IMR-90 (cell line): ENCODE measurements around the gene ZNF844. TPM values are rescaled to one million over a fixed set of nuclear protein-coding genes. Genes with fewer than 3 reads are reported as not detected.

Source experiments
- ATAC-seq: fragments of 200-7000 bp; cut with Tn5 transposase; 2 replicates; pipeline ENCODE4 v1.9.1; 2020; ENCODE audit warnings: low read depth, mild to moderate bottlenecking, moderate library complexity
- BruUV-seq: library from RNA; stranded (reverse); fragments of 400-500 nt; replicated peaks from 2 replicates; lab custom pipeline; 2021; lab: Mats Ljungman, UMichigan
- CTCF ChIA-PET: fragments of 300-600 bp; formaldehyde crosslinking; extraction: SDS; loops from one replicate; lab custom pipeline; 2021; ENCODE audit warnings: antibody characterized with exemption; lab: Yijun Ruan, JAX
- POLR2A ChIA-PET: fragments of 300-600 bp; sonication (Branson Sonifier 250); formaldehyde crosslinking; loops from one replicate; lab custom pipeline; 2022; ENCODE audit warnings: antibody characterized with exemption; ENCODE audit not compliant: unreplicated experiment; lab: Charles Lee
- DNase-seq: peaks from one replicate; pipeline ENCODE4 v3.0.0; 2013
- H2AFZ ChIP-seq: replicated peaks from 2 replicates; pipeline ENCODE3; 2013; ENCODE audit warnings: low read length, mild to moderate bottlenecking; ENCODE audit not compliant: poor library complexity
- H2AK5ac ChIP-seq: 2 replicates; pipeline ENCODE4 v1.6.1; 2013; ENCODE audit warnings: low read depth, low read length, inconsistent platforms
- H2AK9ac ChIP-seq: replicated peaks from 2 replicates; pipeline ENCODE3; 2013; ENCODE audit warnings: mild to moderate bottlenecking, low read depth, low read length, moderate library complexity; ENCODE audit not compliant: poor library complexity
- H2BK120ac ChIP-seq: 2 replicates; pipeline ENCODE4 v1.6.1; 2013; ENCODE audit warnings: low read depth, low read length, inconsistent platforms
- H2BK15ac ChIP-seq: 3 replicates; pipeline ENCODE4 v1.6.1; 2013; ENCODE audit warnings: low read depth, low read length, inconsistent platforms
- H2BK20ac ChIP-seq: 2 replicates; pipeline ENCODE4 v1.6.1; 2013; ENCODE audit warnings: low read depth, mild to moderate bottlenecking, inconsistent platforms, low read length, moderate library complexity
- H2BK5ac ChIP-seq: 2 replicates; pipeline ENCODE4 v1.6.1; 2013; ENCODE audit warnings: mild to moderate bottlenecking, low read depth, low read length, inconsistent platforms; ENCODE audit not compliant: poor library complexity, severe bottlenecking
- H3K14ac ChIP-seq: replicated peaks from 2 replicates; pipeline ENCODE4 v1.6.1; 2013; ENCODE audit warnings: low read depth, low read length, inconsistent platforms
- H3K18ac ChIP-seq: 2 replicates; pipeline ENCODE4 v1.6.1; 2013; ENCODE audit warnings: low read depth, low read length, control low read depth
- H3K23ac ChIP-seq: 2 replicates; pipeline ENCODE4 v1.6.1; 2013; ENCODE audit warnings: low read depth, low read length, inconsistent platforms
- H3K27ac ChIP-seq: 2 replicates; pipeline ENCODE4 v1.5.1; 2013; ENCODE audit warnings: mild to moderate bottlenecking, control low read depth, low read length; ENCODE audit not compliant: insufficient read depth
- H3K27me3 ChIP-seq: 2 replicates; pipeline ENCODE4 v1.6.1; 2013; ENCODE audit warnings: low read length; ENCODE audit not compliant: control insufficient read depth, insufficient read depth
- H3K36me3 ChIP-seq: 2 replicates; pipeline ENCODE4 v1.6.1; 2013; ENCODE audit warnings: low read length, mixed read lengths; ENCODE audit not compliant: control insufficient read depth, insufficient read depth
- H3K4ac ChIP-seq: 2 replicates; pipeline ENCODE4 v1.6.1; 2013; ENCODE audit warnings: low read depth, low read length, inconsistent platforms
- H3K4me1 ChIP-seq: 2 replicates; pipeline ENCODE4 v1.6.1; 2013; ENCODE audit warnings: low read length, mixed read lengths; ENCODE audit not compliant: control insufficient read depth, insufficient read depth
- H3K4me2 ChIP-seq: 2 replicates; pipeline ENCODE4 v1.6.1; 2013; ENCODE audit warnings: low read depth, mild to moderate bottlenecking, control low read depth, low read length, moderate library complexity
- H3K4me3 ChIP-seq: 2 replicates; pipeline ENCODE4 v1.5.1; 2013; ENCODE audit warnings: low read depth, mild to moderate bottlenecking, control low read depth, low read length, moderate library complexity; ENCODE audit not compliant: insufficient read depth
- H3K56ac ChIP-seq: 2 replicates; pipeline ENCODE4 v1.6.1; 2013; ENCODE audit warnings: low read length, inconsistent platforms; ENCODE audit not compliant: insufficient read depth; ENCODE audit errors: extremely low read depth
- H3K79me1 ChIP-seq, 2 experiments: 2 replicates each; pipeline ENCODE4 v1.6.1; 2013; ENCODE audit warnings: low read length in 2 of 2, inconsistent platforms in 1 of 2, low read depth in 1 of 2
- H3K9ac ChIP-seq: 2 replicates; pipeline ENCODE4 v1.6.1; 2013; ENCODE audit warnings: low read depth, low read length, control low read depth
- H3K9me1 ChIP-seq: 2 replicates; pipeline ENCODE4 v1.6.1; 2013; ENCODE audit warnings: low read length, inconsistent platforms; ENCODE audit not compliant: insufficient read depth
- H3K9me3 ChIP-seq: 2 replicates; pipeline ENCODE4 v1.6.1; 2013; ENCODE audit warnings: low read length; ENCODE audit not compliant: control insufficient read depth, insufficient read depth
- H4K20me1 ChIP-seq: 2 replicates; pipeline ENCODE4 v1.6.1; 2013; ENCODE audit warnings: low read length, inconsistent platforms; ENCODE audit not compliant: insufficient read depth
- H4K5ac ChIP-seq: 2 replicates; pipeline ENCODE4 v1.6.1; 2013; ENCODE audit warnings: mild to moderate bottlenecking, low read depth, low read length, control low read depth
- H4K8ac ChIP-seq, 2 experiments: 2 replicates each; pipeline ENCODE4 v1.6.1; 2013; ENCODE audit warnings: low read depth in 2 of 2, low read length in 2 of 2, control low read depth in 1 of 2, inconsistent platforms in 1 of 2
- H4K91ac ChIP-seq: 2 replicates; pipeline ENCODE4 v1.6.1; 2013; ENCODE audit warnings: low read depth, low read length, inconsistent platforms; ENCODE audit not compliant: insufficient read depth
- BHLHE40 ChIP-seq: fragments of 150-350 bp; IDR thresholded peaks from 2 replicates; pipeline ENCODE4 v1.6.1; 2016; ENCODE audit warnings: mild to moderate bottlenecking, low read depth, low read length
- CEBPB ChIP-seq: IDR thresholded peaks from 2 replicates; pipeline ENCODE4 v1.6.1; 2012; ENCODE audit warnings: low read depth, low read length, improper control_type of control experiment
- FOS ChIP-seq: fragments of 150-350 bp; IDR thresholded peaks from 2 replicates; pipeline ENCODE4 v1.6.1; 2016; ENCODE audit warnings: low read depth, low read length
- MAFK ChIP-seq: IDR thresholded peaks from 2 replicates; pipeline ENCODE4 v1.6.1; 2012; ENCODE audit warnings: low read depth, low read length, improper control_type of control experiment
- MXI1 ChIP-seq: IDR thresholded peaks from 2 replicates; pipeline ENCODE4 v1.6.1; 2012; ENCODE audit warnings: low read depth, mild to moderate bottlenecking, low read length, moderate library complexity, borderline replicate concordance
- POLR2A ChIP-seq: IDR thresholded peaks from 2 replicates; pipeline ENCODE4 v1.6.1; 2012; ENCODE audit warnings: mild to moderate bottlenecking, low read depth, low read length
- RAD21 ChIP-seq: IDR thresholded peaks from 2 replicates; pipeline ENCODE4 v1.6.1; 2012; ENCODE audit warnings: low read length, improper control_type of control experiment
- RCOR1 ChIP-seq: IDR thresholded peaks from 2 replicates; pipeline ENCODE4 v1.6.1; 2012; ENCODE audit warnings: mild to moderate bottlenecking, low read length, improper control_type of control experiment; ENCODE audit not compliant: insufficient replicate concordance
- SMC3 ChIP-seq: fragments of 150-350 bp; IDR thresholded peaks from 2 replicates; pipeline ENCODE4 v1.6.1; 2016; ENCODE audit warnings: low read depth, mild to moderate bottlenecking, antibody characterized with exemption, low read length, moderate library complexity
- WGBS, 2 experiments: methylation state at CpG; one replicate each; pipeline versions ENCODE4 v1.1.5 to v1.1.7; 2013; ENCODE audit warnings: missing lambda C conversion rate in 2 of 2; ENCODE audit not compliant: insufficient read length in 1 of 2; ENCODE audit errors: extremely low coverage in 2 of 2; 5-methylcytosine and 5-hydroxymethylcytosine counted together
- dilution Hi-C: fragments of 300-500 bp; cut with HindIII; formaldehyde crosslinking; loops from one replicate; pipeline ENCODE4 v1.14.3; 2018; ENCODE audit warnings: low sequenced_read_pairs; ENCODE audit not compliant: unreplicated experiment
- in situ Hi-C: fragments of 300-500 bp; cut with MboI; formaldehyde crosslinking; loops from 3 replicates; pipeline ENCODE4 v1.14.3; 2019; ENCODE audit warnings: low sequenced_read_pairs, inconsistent platforms, mixed read lengths
- intact Hi-C: fragments of 100-400 bp; cut with micrococcal nuclease; formaldehyde crosslinking; loops from 2 replicates; pipeline ENCODE4 v1.10.0; 2022
- polyA plus RNA-seq, 3 experiments: library from polyadenylated mRNA; depleted of rRNA; stranded (reverse); fragments of >200 nt; gene quantifications; 2 replicates each; pipeline ENCODE4 v1.2.3, GENCODE V29; 2012; ENCODE audit warnings: low replicate concordance in 1 of 3
- total RNA-seq: library from RNA; depleted of rRNA; stranded (reverse); fragments of >200 nt; gene quantifications from 2 replicates; pipeline ENCODE4 v1.2.3, GENCODE V29; 2012
- TF ChIP-seq, protein P1 (sequence below): fragments of 150-350 bp; IDR thresholded peaks from 2 replicates; pipeline ENCODE4 v1.6.1; 2016; ENCODE audit warnings: low read depth, mild to moderate bottlenecking, low read length, moderate library complexity, borderline replicate concordance
- TF ChIP-seq, protein P2 (sequence below): conservative IDR thresholded peaks from 2 replicates; pipeline ENCODE4 v1.5.1; 2012; ENCODE audit warnings: mild to moderate bottlenecking, low read depth, low read length, improper control_type of control experiment

ZNF844 gene
- total and polyA plus RNA-seq, 2 of the 4 experiments (the other 2 are of a cell fraction), result 1.6 to 12.0 TPM

GRCh38 chr19:12090807-12091206, 26.3 kb downstream of the ZNF844 start:
- ChIA-PET CTCF (interaction anchor here (0.5 to 1.3 kb wide), 9 partner anchors 8 to 518 kb away, joined by 3 to 6 read pairs (median 3); partner anchors contain the start of genes ZNF20 and ZNF442), POLR2A (no interaction called here)
- H2AK5ac ChIP-seq, result no peak overlapping the region
- H3K4me3 ChIP-seq, result no peak overlapping the region
- H2BK5ac ChIP-seq, result no peak overlapping the region
- H3K4me1 ChIP-seq, result 0 out of 2 replicates have a peak, but pooled peaks cover 2% of the 10 kb centered on the region
- no peak overlapping the region for H2BK15ac ChIP-seq
- ATAC-seq, result peak; percentile 34; the same call in 1 of the 2 replicates
- no peak overlapping the region for H2BK20ac ChIP-seq
- BruUV-seq, result no TSS peak
- H4K20me1 ChIP-seq, result no peaks in the 10 kb centered on the region
- H3K9ac ChIP-seq, result no peak overlapping the region
- H3K36me3 ChIP-seq, result no peaks in the 10 kb centered on the region
- no peak overlapping the region for H2BK120ac ChIP-seq
- H4K5ac ChIP-seq, result no peak overlapping the region
- peak; percentile 53 for DNase-seq
- H2AFZ ChIP-seq, result no peak overlapping the region
- intact Hi-C loops (loop anchor here (5.0 kb wide), 1 partner anchor 276 kb away; the partner anchor contains the start of gene ZNF442), dilution Hi-C loops (no loop called here), in situ Hi-C loops (no loop called here)
- H2AK9ac ChIP-seq, result peak overlapping the region; percentile 9
- H3K14ac ChIP-seq, result no peak overlapping the region
- peaks cover 3% of the 10 kb centered on the region; the same call in 1 of the 2 replicates for H3K9me1 ChIP-seq
- no peak overlapping the region for H4K8ac ChIP-seq
- H4K91ac ChIP-seq, result no peak overlapping the region
- no peak overlapping the region for H3K4me2 ChIP-seq
- no peak overlapping the region for H3K56ac ChIP-seq
- H3K18ac ChIP-seq, result no peak overlapping the region
- no peak overlapping the region for H3K23ac ChIP-seq
- H3K9me3 ChIP-seq, result no peaks in the 10 kb centered on the region; the same call in 1 of the 2 replicates
- no CpG with 5 or more reads among the region's 5 CpGs for WGBS, 2 experiments
- H3K79me1 ChIP-seq, result peaks cover 8 to 22% of the 10 kb centered on the region in 2 experiments
- H3K27ac ChIP-seq, result no peak overlapping the region
- TF ChIP-seq, protein P1, sequence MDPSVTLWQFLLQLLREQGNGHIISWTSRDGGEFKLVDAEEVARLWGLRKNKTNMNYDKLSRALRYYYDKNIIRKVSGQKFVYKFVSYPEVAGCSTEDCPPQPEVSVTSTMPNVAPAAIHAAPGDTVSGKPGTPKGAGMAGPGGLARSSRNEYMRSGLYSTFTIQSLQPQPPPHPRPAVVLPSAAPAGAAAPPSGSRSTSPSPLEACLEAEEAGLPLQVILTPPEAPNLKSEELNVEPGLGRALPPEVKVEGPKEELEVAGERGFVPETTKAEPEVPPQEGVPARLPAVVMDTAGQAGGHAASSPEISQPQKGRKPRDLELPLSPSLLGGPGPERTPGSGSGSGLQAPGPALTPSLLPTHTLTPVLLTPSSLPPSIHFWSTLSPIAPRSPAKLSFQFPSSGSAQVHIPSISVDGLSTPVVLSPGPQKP, result no peak
- TF ChIP-seq SMC3, result peak; percentile 53
- no peak for TF ChIP-seq CEBPB
- no peak for TF ChIP-seq BHLHE40
- TF ChIP-seq, protein P2, sequence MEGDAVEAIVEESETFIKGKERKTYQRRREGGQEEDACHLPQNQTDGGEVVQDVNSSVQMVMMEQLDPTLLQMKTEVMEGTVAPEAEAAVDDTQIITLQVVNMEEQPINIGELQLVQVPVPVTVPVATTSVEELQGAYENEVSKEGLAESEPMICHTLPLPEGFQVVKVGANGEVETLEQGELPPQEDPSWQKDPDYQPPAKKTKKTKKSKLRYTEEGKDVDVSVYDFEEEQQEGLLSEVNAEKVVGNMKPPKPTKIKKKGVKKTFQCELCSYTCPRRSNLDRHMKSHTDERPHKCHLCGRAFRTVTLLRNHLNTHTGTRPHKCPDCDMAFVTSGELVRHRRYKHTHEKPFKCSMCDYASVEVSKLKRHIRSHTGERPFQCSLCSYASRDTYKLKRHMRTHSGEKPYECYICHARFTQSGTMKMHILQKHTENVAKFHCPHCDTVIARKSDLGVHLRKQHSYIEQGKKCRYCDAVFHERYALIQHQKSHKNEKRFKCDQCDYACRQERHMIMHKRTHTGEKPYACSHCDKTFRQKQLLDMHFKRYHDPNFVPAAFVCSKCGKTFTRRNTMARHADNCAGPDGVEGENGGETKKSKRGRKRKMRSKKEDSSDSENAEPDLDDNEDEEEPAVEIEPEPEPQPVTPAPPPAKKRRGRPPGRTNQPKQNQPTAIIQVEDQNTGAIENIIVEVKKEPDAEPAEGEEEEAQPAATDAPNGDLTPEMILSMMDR, result peak; percentile 65
- TF ChIP-seq MXI1, result no peak
- TF ChIP-seq MAFK, result no peak
- no peak for TF ChIP-seq FOS
- peak; percentile 65 for TF ChIP-seq RAD21
- no peak for TF ChIP-seq RCOR1
- TF ChIP-seq POLR2A, result no peak
- H3K27me3 ChIP-seq, result no peaks in the 10 kb centered on the region
- H3K4ac ChIP-seq, result no peak overlapping the region
